GM12878 (cell line): ENCODE results near the gene RHBDF2. TPM values are rescaled to one million over a fixed set of nuclear protein-coding genes. Genes with fewer than 3 reads are reported as not detected.
A peak's percentile ranks its signal among the peaks of the same experiment; 100 is the strongest.

Experiments used
- ATAC-seq: fragments of 200-7000 bp; cut with Tn5 transposase; 3 replicates; pipeline ENCODE4 v1.9.1; 2020; ENCODE audit warnings: mild to moderate bottlenecking, moderate library complexity
- BruUV-seq: library from RNA; stranded (reverse); fragments of 400-500 nt; replicated peaks from 2 replicates; lab custom pipeline; 2021; lab: Mats Ljungman, UMichigan
- CTCF ChIA-PET: fragments of 300-600 bp; sonication (Branson Sonifier 250); formaldehyde crosslinking; extraction: SDS; loops from one replicate; lab custom pipeline; 2021; ENCODE audit warnings: inconsistent platforms; lab: Yijun Ruan, JAX
- POLR2A ChIA-PET: fragments of 350-600 bp; formaldehyde crosslinking; extraction: SDS; loops from one replicate; lab custom pipeline; 2021; ENCODE audit warnings: inconsistent platforms; lab: Charles Lee
- RAD21 ChIA-PET: fragments of 300-600 bp; sonication (Branson Sonifier 250); formaldehyde crosslinking; loops from one replicate; lab custom pipeline; 2023; ENCODE audit warnings: antibody characterized with exemption; ENCODE audit not compliant: unreplicated experiment; lab: Charles Lee
- SMC1A ChIA-PET: fragments of 300-600 bp; sonication (Branson Sonifier 250); formaldehyde crosslinking; loops from one replicate; lab custom pipeline; 2023; ENCODE audit not compliant: unreplicated experiment, uncharacterized antibody; lab: Charles Lee
- DNase-seq: peaks from one replicate; pipeline ENCODE4 v3.0.0-alpha.2; 2011; ENCODE audit warnings: low read depth, low spot score
- FAIRE-seq: peaks from 3 replicates; lab custom pipeline; 2011; peaks lifted over from hg19 to GRCh38; lab: Jason Lieb, UNC
- H2AFZ ChIP-seq: 2 replicates; pipeline ENCODE4 v1.6.0; 2011; ENCODE audit warnings: low read depth, low read length, control low read depth; ENCODE audit not compliant: control insufficient read depth
- H3K27ac ChIP-seq: 2 replicates; pipeline ENCODE4 v1.5.1; 2011; ENCODE audit warnings: control low read depth; ENCODE audit not compliant: control insufficient read depth, insufficient read depth
- H3K27me3 ChIP-seq, 2 experiments: replicated peaks in 1 of 2; 2 replicates each; pipeline versions ENCODE4 v1.6.0 to v1.6.1; 2011; ENCODE audit warnings: low read length in 1 of 2; ENCODE audit not compliant: control insufficient read depth in 2 of 2, insufficient read depth in 2 of 2
- H3K36me3 ChIP-seq, 2 experiments: 2 replicates each; pipeline ENCODE4 v1.5.1; 2011; ENCODE audit warnings: low read length in 1 of 2; ENCODE audit not compliant: control insufficient read depth in 2 of 2, insufficient read depth in 2 of 2
- H3K4me1 ChIP-seq: 2 replicates; pipeline ENCODE4 v1.6.1; 2011; ENCODE audit warnings: mild to moderate bottlenecking, low read length, moderate library complexity, mixed read lengths; ENCODE audit not compliant: control insufficient read depth, insufficient read depth
- H3K4me2 ChIP-seq: 2 replicates; pipeline ENCODE4 v1.6.0; 2011; ENCODE audit warnings: control low read depth; ENCODE audit not compliant: control insufficient read depth, insufficient read depth
- H3K4me3 ChIP-seq: fragments of 200-600 bp; sonication (generic); 2 replicates; pipeline ENCODE4 v1.5.1; 2016
- H3K79me2 ChIP-seq: 2 replicates; pipeline ENCODE4 v1.6.0; 2011; ENCODE audit warnings: low read length; ENCODE audit not compliant: control insufficient read depth, insufficient read depth
- H3K9ac ChIP-seq: 2 replicates; pipeline ENCODE4 v1.8.0; 2011; ENCODE audit warnings: low read length, control low read depth, mixed read lengths; ENCODE audit not compliant: control insufficient read depth, insufficient read depth
- H3K9me3 ChIP-seq: replicated peaks from 3 replicates; pipeline ENCODE4 v1.5.1; 2011; ENCODE audit warnings: mild to moderate bottlenecking, low read length; ENCODE audit not compliant: control insufficient read depth, insufficient read depth
- H4K20me1 ChIP-seq: 2 replicates; pipeline ENCODE4 v1.6.0; 2011; ENCODE audit not compliant: control insufficient read depth, insufficient read depth
- MLLT1 ChIP-seq: fragments of 450-650 bp; IDR thresholded peaks from 2 replicates; pipeline ENCODE4 v1.6.1; 2016; ENCODE audit warnings: mild to moderate bottlenecking
- SUPT20H ChIP-seq: IDR thresholded peaks from 2 replicates; pipeline ENCODE4 v1.6.1; 2011; ENCODE audit warnings: low read depth, mild to moderate bottlenecking, low read length, moderate library complexity, borderline replicate concordance; ENCODE audit not compliant: control insufficient read depth
- WGBS: methylation state at CpG from one replicate; pipeline ENCODE4 v1.1.6; 2016; ENCODE audit warnings: low lambda C conversion rate; ENCODE audit not compliant: insufficient replicate concordance, insufficient coverage; ENCODE audit errors: missing lambda C conversion rate; 5-methylcytosine and 5-hydroxymethylcytosine counted together
- in situ Hi-C: fragments of 300-500 bp; cut with MboI; formaldehyde crosslinking; loops from 9 replicates; pipeline ENCODE4 v1.14.3; 2018; ENCODE audit warnings: mixed read lengths
- intact Hi-C: fragments of 100-400 bp; cut with micrococcal nuclease; formaldehyde crosslinking; loops from one replicate; pipeline ENCODE4 v1.14.2; 2022; ENCODE audit not compliant: unreplicated experiment
- polyA plus RNA-seq, 11 experiments: library from polyadenylated mRNA; depleted of rRNA in 4 of 11; unstranded in 6 of 11; stranded (reverse) in 5 of 11; fragments of >200 nt; fragmentation: Nextera tagmentation in 4 of 11; fragmentation: Illumina TruSeq in 1 of 11; extraction: Ambion mirVana in 4 of 11; extraction: Trizol in 1 of 11; gene quantifications; 1 replicate in 1 of 11; 2 replicates in 10 of 11; pipeline versions ENCODE4 v1.2.1 to v1.2.3, GENCODE V29; 2011 to 2016; ENCODE audit warnings: inconsistent platforms in 2 of 11, missing spikeins in 2 of 11, low read depth in 1 of 11
- total RNA-seq, 4 experiments: library from RNA; depleted of rRNA in 3 of 4; stranded (reverse); fragments of >200 nt in 3 of 4; fragmentation: Illumina TruSeq in 1 of 4; extraction: Trizol in 1 of 4; gene quantifications; 2 replicates each; pipeline versions ENCODE4 v1.2.1 to v1.2.3, GENCODE V29; 2013 to 2021

The RHBDF2 gene
- total and polyA plus RNA-seq, 10 of the 15 experiments (the other 5 are each of a cell fraction or from before 2014, with no cell fraction given), result 0.97 to 43.0 (median 18.7) TPM

DNA sequence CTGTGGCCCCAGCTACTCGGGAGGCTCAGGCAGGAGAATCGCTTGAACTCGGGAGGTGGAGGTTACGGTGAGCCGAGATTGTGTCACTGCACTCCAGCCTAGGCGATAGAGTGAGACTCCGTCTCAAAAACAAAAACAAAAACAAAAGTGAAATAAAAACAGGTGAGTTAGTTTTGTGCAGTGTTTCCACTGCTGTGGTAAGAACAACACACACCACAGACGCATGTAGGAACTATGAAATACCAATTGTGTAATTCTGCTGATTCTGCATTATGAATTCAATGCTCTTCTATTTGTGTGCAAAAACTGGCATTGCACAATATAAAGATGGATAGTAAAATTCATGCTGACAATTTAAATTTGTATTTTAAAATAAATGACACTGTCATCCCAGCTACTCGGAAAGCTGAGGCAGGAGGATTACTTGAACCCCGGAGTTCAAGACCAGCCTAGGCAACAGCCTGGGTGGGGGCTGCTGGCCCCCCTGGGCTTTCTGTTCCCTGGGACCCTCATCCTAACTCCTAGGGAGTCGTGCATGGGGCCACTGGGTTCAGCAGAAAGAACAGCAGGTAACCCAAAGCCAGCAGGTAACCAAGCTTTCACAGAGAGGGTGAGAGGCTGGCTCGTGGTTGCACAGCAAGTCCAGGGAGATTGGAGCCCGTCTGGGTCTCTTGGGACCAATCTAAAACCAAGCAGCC is 10.6 kb upstream of the RHBDF2 start:
- Histone ChIP-seq H3K27ac (no peak overlapping the region), H3K9ac (no peak overlapping the region), H2AFZ (no peak overlapping the region), H3K27me3 (no peaks in the 10 kb centered on the region; a peak in 1 of 4 replicates), H3K9me3 (no peaks in the 10 kb centered on the region), H3K79me2 (no peaks in the 10 kb centered on the region), H3K4me1 (peaks cover 18% of the 10 kb centered on the region), H3K4me3 (no peak overlapping the region), H3K36me3 (no peaks in the 10 kb centered on the region), H3K4me2 (no peak overlapping the region), H4K20me1 (no peaks in the 10 kb centered on the region)
- in situ Hi-C loops, result no loop called here
- ChIA-PET SMC1A (interaction anchor here (0.9 to 2.7 kb wide), 5 partner anchors 16 to 98 kb away, joined by 3 to 10 read pairs (median 4); partner anchors contain the start of gene AANAT), RAD21 (interaction anchor here (1.1 kb wide), 1 partner anchor 53 kb away, joined by 4 read pairs; no protein-coding TSS in a partner anchor), POLR2A (interaction anchor here (0.6 kb wide), 1 partner anchor 211 kb away, joined by 3 read pairs; no protein-coding TSS in a partner anchor), CTCF (interaction anchor here (0.7 to 7.8 kb wide), 7 partner anchors 31 to 182 kb away, joined by 3 to 65 read pairs (median 4); partner anchors contain the start of genes AANAT and SPHK1)
- no peak for ATAC-seq
- no TSS peak for BruUV-seq
- no peak for FAIRE-seq
- WGBS, result 67% methylated on average over 13 of the region's 13 CpGs
- 0 out of 2 replicates have a peak, but pooled peaks have one; percentile 58 for TF ChIP-seq MLLT1
- TF ChIP-seq SUPT20H, result no peak
- DNase-seq, result no peak
- intact Hi-C loops, result no loop called here
